ENCODE measurements around the gene PTPRE.

PTPRE gene, protein sequence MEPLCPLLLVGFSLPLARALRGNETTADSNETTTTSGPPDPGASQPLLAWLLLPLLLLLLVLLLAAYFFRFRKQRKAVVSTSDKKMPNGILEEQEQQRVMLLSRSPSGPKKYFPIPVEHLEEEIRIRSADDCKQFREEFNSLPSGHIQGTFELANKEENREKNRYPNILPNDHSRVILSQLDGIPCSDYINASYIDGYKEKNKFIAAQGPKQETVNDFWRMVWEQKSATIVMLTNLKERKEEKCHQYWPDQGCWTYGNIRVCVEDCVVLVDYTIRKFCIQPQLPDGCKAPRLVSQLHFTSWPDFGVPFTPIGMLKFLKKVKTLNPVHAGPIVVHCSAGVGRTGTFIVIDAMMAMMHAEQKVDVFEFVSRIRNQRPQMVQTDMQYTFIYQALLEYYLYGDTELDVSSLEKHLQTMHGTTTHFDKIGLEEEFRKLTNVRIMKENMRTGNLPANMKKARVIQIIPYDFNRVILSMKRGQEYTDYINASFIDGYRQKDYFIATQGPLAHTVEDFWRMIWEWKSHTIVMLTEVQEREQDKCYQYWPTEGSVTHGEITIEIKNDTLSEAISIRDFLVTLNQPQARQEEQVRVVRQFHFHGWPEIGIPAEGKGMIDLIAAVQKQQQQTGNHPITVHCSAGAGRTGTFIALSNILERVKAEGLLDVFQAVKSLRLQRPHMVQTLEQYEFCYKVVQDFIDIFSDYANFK

GRCh38 chr10:127906548-127907377, at the start of gene PTPRE:
Gene PTPRE (plus strand): TSS chr10:127907103. CDS start chr10:128040882, 133,779 bp downstream.
- peak; percentile 48 for DNase-seq (ENCODE audit: low spot score)

- no peak for DNase-seq (ENCODE audit: low spot score)
Measured at GRCh38 chr10:127860592-127860991, 46.3 kb upstream of the PTPRE start.

DNA sequence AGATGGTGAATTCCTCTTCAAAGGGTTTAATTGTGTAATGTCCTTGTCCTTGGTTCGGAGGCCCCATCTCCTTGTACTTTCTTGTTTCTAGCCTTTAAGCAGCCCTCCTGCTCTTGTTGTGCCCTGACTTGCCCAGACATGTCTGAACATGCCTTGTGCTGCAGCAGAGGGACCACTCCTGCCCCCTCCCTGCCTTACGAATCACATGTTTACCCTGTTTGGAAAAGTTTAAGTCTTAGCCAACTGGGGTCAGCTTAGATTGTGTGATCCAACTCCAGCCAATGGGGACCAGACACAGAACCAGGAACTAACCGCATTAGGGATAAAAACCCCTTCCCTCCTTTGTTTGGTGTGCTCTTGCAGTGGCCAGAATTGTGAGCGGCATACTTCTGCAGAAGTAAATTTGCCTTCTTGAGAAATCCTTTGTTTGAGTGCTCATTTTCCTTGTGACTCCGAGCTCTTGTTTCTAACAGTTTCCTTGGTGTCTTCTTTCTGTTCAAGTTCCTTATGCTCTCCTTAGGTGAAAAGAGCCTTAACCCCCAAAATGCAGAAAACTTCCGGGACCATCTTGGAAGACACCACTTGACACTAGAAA, 43.6 kb upstream of the PTPRE start:
- DNase-seq (ENCODE audit: low spot score): peak; percentile 11

DNA sequence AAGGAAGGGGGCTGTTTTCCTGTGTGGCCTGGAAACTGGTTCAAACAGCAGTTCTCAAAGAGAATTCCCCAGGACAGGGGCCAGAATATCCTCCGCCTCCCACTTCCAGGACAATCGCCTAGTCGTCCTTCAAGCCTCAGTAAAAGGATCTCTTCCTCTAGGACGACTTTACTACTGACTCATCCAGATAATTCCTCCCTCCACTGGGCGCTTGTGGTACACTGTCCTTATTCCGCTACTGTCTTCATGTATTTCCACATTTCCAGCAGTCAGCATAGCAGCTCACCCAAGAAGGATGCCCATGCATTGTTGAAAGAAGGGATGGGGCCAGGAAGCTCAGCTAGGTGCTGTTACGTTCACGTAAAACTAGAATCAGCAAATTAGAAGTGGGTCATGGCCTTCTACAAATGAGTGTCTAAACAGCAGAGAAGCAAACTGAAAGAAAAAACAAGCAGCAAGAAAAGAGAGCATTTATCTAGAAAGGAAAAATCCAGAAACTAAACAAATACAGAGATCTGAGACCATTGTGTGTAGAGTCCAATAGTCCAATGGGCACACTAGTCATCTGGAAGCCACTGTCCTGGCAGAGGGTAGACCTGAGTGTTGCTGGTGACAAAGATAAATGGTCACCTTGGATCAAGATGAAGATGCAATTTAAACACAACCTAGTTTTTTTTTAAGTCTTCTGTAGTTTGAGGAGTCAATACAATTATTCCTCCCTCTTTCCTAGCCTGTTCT, 40.5 kb upstream of the PTPRE start:
- no peak for DNase-seq (ENCODE audit: low spot score)

- no peak for DNase-seq (ENCODE audit: low spot score)
Measured at GRCh38 chr10:127867805-127868204, 39.1 kb upstream of the PTPRE start.

DNA sequence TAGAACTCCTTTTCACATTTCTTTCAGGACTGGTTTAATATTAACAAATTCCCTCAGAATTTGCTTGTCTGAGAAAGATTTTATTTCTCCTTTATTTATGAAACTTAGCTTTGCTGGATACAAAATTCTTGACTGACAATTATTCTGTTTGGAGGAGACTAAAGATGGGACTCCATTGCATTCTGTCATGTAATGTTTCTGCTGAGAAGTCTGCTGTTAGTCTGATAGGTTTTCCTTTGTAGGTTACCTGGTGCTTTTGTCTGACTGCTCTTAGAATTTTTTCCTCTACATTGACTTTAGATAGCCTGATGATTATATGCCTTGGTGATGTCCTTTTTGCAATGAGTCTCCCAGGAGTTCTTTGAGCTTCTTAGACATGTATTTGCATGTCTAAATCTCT, 37.6 kb upstream of the PTPRE start:
- no peak for DNase-seq (ENCODE audit: low spot score)

GRCh38 chr10:127871631-127872010, 35.3 kb upstream of the PTPRE start:
- DNase-seq (ENCODE audit: low spot score): no peak

DNA sequence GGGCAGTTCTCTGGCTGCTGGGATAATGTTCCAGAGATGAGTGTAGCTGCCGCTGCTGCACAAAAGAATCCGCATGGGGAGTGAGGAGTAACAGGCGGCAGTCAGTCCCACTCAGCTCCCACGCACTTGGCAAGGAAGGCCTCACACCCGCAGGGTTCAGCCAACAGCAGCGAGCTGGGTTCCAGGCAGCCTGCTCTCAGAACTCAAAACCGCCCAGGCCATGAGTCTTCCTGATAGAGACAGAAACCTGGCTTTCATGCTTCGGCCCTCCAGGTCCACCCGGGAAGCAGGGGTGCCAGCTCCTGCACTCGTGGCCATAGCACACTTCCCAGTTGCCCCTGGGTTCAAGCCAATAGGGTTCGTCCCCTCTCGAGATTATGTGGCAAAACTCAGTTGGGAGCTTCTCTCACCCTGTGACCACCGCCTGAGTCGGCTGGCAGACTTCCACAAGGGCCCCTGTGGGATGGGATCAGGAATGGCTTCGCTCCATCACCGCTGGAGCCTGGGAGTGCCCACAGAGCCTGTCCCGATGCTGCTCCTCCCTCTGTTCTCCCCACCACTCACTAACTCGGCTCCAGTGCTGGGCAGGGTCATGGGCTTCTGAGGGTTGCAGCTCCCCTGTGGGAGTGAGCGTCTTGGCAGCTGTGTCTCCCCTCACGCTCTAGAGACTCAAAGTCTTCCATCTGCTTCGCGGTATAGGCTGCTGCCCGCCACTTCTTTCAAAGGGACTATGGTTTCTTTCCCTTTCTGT, 34.7 kb upstream of the PTPRE start:
- DNase-seq (ENCODE audit: low spot score): no peak

GRCh38 chr10:127872871-127873600, 33.9 kb upstream of the PTPRE start:
- DNase-seq (ENCODE audit: low spot score): no peak

DNA sequence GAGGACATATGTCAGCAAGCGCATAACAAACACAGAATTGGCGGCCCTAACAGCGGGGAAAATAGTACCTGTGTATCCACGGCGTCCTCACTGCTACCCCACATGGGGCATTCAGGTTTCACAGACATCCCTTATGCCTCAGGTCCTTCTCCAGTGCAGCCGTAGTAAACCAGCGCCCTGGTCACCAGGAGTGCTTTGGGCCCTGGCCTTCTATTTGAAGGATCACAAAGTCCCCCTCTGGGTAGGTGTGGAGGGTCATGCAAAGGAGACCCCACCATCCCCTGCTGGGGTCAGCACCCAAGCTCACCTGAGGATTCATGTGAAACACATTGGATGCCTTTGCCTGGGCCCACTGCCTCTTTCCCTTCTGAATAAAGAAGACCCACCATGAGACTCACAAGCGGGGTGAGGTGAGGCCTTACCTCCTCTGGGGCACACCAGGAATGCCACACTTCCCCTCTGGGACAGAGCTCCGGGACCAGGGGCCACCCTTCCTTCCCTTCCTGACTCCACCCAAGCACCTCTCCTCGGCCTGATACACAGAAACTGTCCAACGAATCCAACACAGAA, 32.9 kb upstream of the PTPRE start:
- DNase-seq (ENCODE audit: low spot score): no peak

DNA sequence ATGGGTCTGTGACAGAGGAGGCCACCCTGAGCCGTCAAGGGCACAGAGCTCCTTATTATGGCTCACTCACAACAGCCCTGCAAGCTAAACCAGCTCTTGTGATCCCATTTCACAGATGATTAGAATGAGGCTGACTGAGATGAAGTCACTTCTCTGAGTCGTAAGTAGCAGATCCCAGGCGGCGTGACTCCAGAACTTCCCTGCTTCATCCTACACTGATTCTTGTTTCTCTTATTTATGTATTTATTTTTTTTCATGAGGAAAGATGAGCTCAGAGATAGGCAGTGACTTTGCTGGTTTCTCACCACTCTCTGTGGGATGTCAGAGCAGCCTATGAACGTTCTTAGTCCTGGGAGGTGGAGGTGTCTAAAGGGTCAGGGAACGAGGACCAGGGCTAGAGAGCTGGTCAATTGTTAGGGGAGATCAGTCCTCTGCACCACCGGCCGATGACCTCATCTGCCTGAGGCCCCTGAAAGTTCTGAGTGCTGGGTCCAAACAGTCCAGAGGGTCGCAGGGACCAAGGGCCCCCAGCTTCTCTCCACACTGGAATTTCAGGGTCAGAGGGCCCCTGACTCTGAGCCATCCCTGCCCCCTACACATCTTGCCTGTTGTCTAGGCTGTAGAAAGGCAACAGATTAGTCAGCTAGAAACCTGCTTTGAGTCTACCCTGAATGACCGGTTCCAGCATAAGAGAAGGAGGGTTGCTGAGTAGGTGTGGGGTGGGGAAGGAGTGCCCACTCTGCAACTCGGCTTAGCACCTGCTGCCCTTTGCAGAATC, 32.0 kb upstream of the PTPRE start:
- DNase-seq (ENCODE audit: low spot score): no peak

GRCh38 chr10:127875449-127875765, 31.5 kb upstream of the PTPRE start:
- DNase-seq (ENCODE audit: low spot score): no peak

- no peak for DNase-seq (ENCODE audit: low spot score)
Measured at GRCh38 chr10:127875916-127876315, 31.0 kb upstream of the PTPRE start.

- no peak for DNase-seq (ENCODE audit: low spot score)
Measured at GRCh38 chr10:127877116-127877515, 29.8 kb upstream of the PTPRE start.

GRCh38 chr10:127877699-127878098, 29.2 kb upstream of the PTPRE start:
- no peak for DNase-seq (ENCODE audit: low spot score)

DNA sequence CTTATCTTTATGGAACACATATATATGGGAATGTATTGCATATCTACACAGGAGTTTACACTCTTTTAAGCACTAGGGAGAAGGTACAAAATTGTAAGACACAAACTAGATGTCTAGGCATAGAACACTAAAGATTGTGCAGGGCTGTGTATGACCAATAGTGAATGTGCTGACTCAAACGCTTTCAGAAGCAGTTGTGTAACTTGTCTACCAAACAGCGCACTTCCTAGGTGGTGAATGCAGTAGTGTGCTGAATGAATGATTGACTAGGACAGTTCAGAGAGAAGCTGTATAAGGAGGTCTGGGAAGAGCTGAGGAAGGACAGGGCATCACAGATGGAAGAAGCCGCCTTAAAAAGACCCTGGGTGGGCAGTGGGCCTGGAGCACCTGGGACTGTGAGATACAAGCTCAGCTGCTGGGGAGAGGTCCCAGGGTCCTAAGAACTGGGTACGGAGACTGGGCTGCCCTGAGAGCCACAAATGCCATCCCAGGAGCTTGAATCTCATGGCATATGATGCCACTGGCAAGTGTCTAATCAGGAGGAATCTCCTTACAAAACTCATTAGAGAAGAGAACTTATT, 28.3 kb upstream of the PTPRE start:
- no peak for DNase-seq (ENCODE audit: low spot score)

DNA sequence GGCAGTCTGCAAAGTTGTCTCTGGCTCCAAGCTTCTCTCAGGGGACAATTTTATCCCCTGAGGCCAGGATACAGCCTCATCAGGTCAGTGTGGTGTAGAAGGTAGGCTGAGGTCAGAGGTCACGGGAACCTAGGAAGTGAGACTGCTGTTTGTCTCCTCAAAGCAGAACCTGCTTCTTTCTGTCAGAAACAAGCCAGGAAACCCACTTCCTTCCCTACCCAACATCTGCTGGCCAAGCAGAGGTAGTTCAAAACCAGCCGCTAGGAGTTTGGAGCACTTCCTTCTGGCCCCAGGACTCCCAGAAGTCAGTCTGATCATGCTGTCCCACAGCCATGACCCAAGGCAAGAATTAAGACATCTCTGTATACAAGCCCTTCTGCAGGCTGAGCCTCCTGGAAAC, 26.3 kb upstream of the PTPRE start:
- no peak for DNase-seq (ENCODE audit: low spot score)

DNA sequence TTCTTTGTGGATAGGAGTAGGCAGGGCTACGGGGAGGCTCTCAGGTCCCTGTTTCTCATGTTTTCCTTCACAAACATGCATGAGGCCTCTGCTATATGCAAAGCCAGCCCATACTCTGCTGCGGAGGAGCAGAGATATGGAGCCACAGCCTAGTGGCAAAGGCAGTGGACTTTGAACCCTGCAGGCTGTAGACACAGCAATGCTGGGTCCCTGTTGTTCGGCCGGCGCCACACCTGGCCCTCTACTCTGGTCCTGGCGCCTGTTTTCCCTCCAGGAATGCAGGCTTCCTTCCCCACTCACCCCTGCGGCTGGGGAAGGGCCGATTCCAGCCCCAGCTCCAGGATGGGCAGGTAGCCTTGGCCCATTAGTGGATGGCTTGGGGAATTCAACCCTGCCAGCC, 25.6 kb upstream of the PTPRE start:
- no peak for DNase-seq (ENCODE audit: low spot score)

DNA sequence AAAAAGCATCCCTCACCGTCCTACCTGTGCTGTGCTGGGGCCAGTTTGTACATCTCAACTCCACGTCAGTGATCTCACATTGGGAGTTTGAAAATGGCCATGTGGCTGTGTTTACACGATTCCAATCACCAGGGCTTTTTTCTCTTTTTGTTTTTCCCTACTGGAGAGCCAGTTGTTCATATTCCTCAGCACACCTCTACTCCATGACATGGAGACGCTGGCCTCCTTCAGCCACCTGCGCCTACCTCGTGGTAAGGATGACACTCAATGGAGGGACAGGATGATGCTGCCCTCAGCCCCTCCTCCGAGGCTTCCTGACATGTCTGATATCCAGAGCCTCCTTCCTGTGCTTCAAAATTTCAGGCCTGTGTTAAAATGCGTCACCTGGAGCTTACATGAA, 24.5 kb upstream of the PTPRE start:
- DNase-seq (ENCODE audit: low spot score): no peak

All from cerebellar cortex (tissue), 1 donor.